ENCODE results near the gene PTPRT.

GRCh38 chr20:43196243-43196642 lies 6.5 kb upstream of the PTPRT start:
- no peak for TF ChIP-seq REST (IDR thresholded peaks at IDR 0.05; ENCODE audit: low read depth)
- TF ChIP-seq EP300 (IDR thresholded peaks at IDR 0.05; ENCODE audit: borderline replicate concordance), result no peak
- TF ChIP-seq YY1 (IDR thresholded peaks at IDR 0.05; ENCODE audit: low read depth), result no peak
- TF ChIP-seq RAD21 (IDR thresholded peaks at IDR 0.05; ENCODE audit: low read depth), result no peak
- TF ChIP-seq, protein P1, sequence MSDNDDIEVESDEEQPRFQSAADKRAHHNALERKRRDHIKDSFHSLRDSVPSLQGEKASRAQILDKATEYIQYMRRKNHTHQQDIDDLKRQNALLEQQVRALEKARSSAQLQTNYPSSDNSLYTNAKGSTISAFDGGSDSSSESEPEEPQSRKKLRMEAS (IDR thresholded peaks at IDR 0.05), result no peak
- no peak for TF ChIP-seq TCF12 (IDR thresholded peaks at IDR 0.05; ENCODE audit: low read depth)
- no peak for TF ChIP-seq CREB1 (IDR thresholded peaks at IDR 0.05; ENCODE audit: low read depth)
- TF ChIP-seq TEAD4 (IDR thresholded peaks at IDR 0.05), result no peak
- no peak for TF ChIP-seq CEBPB (IDR thresholded peaks at IDR 0.05)
- TF ChIP-seq NFIC (IDR thresholded peaks at IDR 0.05), result no peak

All from Ishikawa (cell line).